Stimulated activated CD4-positive, alpha-beta T cell treated with anti-CD3 and anti-CD28 coated beads, Interleukin-1b, Interleukin-23, amount 100 ng/mL, for 4 hours (primary cell): ENCODE data around the gene MS4A10.
"Not testable (repeated sequence)": the region's sequence is repeated elsewhere in the genome, so short reads cannot be mapped to it uniquely, and the experiment has no call there.

Source experiments
- DNase-seq, 2 donors: peaks; one replicate each; pipeline ENCODE4 v3.0.0-alpha.2; 2020; ENCODE audit warnings: low read depth in 2 of 2

The MS4A10 gene

GRCh38 chr11:60785136-60785535 lies at the start of gene MS4A10:
TSS of gene MS4A10 (plus strand) at chr11:60785333. CDS start at chr11:60790336, 5,003 bp downstream.
- no peak for DNase-seq

- no peak for DNase-seq
These were observed 46.0 kb upstream of the MS4A10 start for GRCh38 chr11:60739114-60739513.

- no peak for DNase-seq
These were observed 44.6 kb upstream of the MS4A10 start for GRCh38 chr11:60740573-60740972.

GRCh38 chr11:60741421-60741820 lies 43.7 kb upstream of the MS4A10 start:
- no peak for DNase-seq

GRCh38 chr11:60743058-60743457 lies 42.1 kb upstream of the MS4A10 start:
- no peak for DNase-seq

GRCh38 chr11:60744114-60744513 lies 41.0 kb upstream of the MS4A10 start:
- no peak for DNase-seq

- DNase-seq: no peak
These were observed 37.7 kb upstream of the MS4A10 start for GRCh38 chr11:60747359-60747873.

GRCh38 chr11:60748225-60748624 lies 36.9 kb upstream of the MS4A10 start:
- no peak for DNase-seq

GRCh38 chr11:60748821-60749220 lies 36.3 kb upstream of the MS4A10 start:
- no peak for DNase-seq

- no peak for DNase-seq
These were observed 34.2 kb upstream of the MS4A10 start for GRCh38 chr11:60750911-60751310.

- no peak for DNase-seq
These were observed 31.8 kb upstream of the MS4A10 start for GRCh38 chr11:60753309-60753708.

- DNase-seq: no peak
These were observed 30.2 kb upstream of the MS4A10 start for GRCh38 chr11:60754887-60755286.

- DNase-seq: no peak
These were observed 28.7 kb upstream of the MS4A10 start, which contains the start of gene MS4A15 for GRCh38 chr11:60756307-60757032. TSS of gene MS4A15 (plus strand) at chr11:60756867. CDS start at chr11:60763734, 6,867 bp downstream.

- DNase-seq: no peak
These were observed 27.8 kb upstream of the MS4A10 start for GRCh38 chr11:60757231-60757800.

GRCh38 chr11:60758671-60759070 lies 26.5 kb upstream of the MS4A10 start:
- not testable (repeated sequence) for DNase-seq

GRCh38 chr11:60759438-60760225 lies 25.5 kb upstream of the MS4A10 start:
- DNase-seq: not testable (repeated sequence)

- no peak for DNase-seq
These were observed 23.5 kb upstream of the MS4A10 start for GRCh38 chr11:60761436-60762190.

GRCh38 chr11:60762851-60763691 lies 22.1 kb upstream of the MS4A10 start:
- no peak for DNase-seq

GRCh38 chr11:60763692-60764369 lies 21.3 kb upstream of the MS4A10 start:
- DNase-seq: no peak

GRCh38 chr11:60764879-60765278 lies 20.3 kb upstream of the MS4A10 start:
- DNase-seq: no peak
